SJSA1 (cell line): ENCODE results near the gene TRAP1. TPM values are rescaled to one million over a fixed set of nuclear protein-coding genes. Genes with fewer than 3 reads are reported as not detected.

Source experiments
- DNase-seq, 2 experiments: peaks; one replicate each; pipeline ENCODE4 v3.0.0-alpha.2; 2015 to 2020; ENCODE audit warnings: low spot score in 2 of 2, low read depth in 1 of 2
- H3K27ac ChIP-seq: fragments of 250-450 bp; sonication (Bioruptor Pico); 2 replicates; pipeline ENCODE4 v1.5.1; 2020; ENCODE audit warnings: mild to moderate bottlenecking, moderate library complexity
- H3K27me3 ChIP-seq: fragments of 250-450 bp; sonication (Bioruptor Pico); replicated peaks from 2 replicates; pipeline ENCODE4 v1.5.1; 2020; ENCODE audit warnings: mild to moderate bottlenecking, moderate library complexity
- H3K36me3 ChIP-seq: fragments of 250-450 bp; sonication (Bioruptor Pico); 2 replicates; pipeline ENCODE4 v1.5.1; 2020; ENCODE audit warnings: mild to moderate bottlenecking
- H3K4me1 ChIP-seq: fragments of 250-450 bp; sonication (Bioruptor Pico); replicated peaks from 2 replicates; pipeline ENCODE4 v1.6.1; 2021; ENCODE audit warnings: mild to moderate bottlenecking
- H3K4me3 ChIP-seq: fragments of 250-450 bp; sonication (Bioruptor Pico); 2 replicates; pipeline ENCODE4 v1.5.1; 2020; ENCODE audit warnings: mild to moderate bottlenecking
- H3K9me3 ChIP-seq: fragments of 250-450 bp; sonication (Bioruptor Pico); replicated peaks from 2 replicates; pipeline ENCODE4 v1.5.1; 2020; ENCODE audit warnings: mild to moderate bottlenecking
- total RNA-seq: library from RNA; depleted of rRNA; stranded (reverse); fragments of >200 nt; shearing (Covaris generic); gene quantifications from 2 replicates; pipeline ENCODE4 v1.2.3, GENCODE V29; 2014; rRNA removed

Gene TRAP1
- total RNA-seq = 50.7 and 54.2 TPM in 2 replicates

DNA sequence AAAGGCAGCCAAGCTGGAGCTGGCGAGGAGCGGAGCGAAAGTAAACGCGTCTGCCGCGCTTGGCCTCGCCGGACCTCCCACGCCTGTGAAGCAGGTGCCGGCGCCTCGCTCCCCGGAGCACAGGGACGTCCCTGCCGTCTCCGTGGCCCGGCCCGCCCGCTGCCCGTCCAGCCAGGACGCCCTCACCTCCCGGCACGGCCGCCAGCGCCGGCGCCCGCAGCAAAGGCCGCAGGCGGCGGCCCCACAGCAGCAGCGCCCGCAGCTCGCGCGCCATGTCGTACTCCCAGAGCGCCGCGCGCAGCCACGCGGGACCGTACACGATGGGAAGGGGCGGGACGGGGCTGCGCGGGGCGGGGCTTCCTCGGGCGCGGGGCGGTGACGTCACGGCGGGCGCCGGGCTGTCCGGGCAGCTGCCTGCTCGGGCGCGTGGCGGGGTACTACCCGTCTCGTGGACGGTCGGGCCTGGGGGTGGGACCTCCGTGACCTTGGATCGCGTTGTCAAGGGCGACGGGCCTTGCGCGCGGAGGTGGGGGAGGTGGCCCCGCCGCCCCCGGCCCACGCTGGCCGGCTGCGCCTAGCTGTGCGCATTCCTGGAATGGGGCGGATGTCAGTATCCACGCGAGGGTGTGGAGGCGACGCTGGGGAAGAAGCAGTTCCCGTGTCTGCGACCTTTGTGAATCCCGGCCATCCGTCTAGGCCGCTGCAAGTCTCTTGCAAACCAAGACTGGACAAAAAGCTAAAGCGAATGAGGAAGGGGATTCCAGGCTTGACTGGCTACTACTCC is at the start of gene TRAP1:
TSS of gene TRAP1 (minus strand) at position 290 of the 784 bp plus-strand sequence. CDS start at position 274, 16 bp downstream.
- H3K4me3 ChIP-seq = peak within 1 kb of the TSS; percentile 96
- DNase-seq = peak; percentile 69 to 84
- H3K9me3 ChIP-seq = peaks cover 5% of the 10 kb centered on the region; the same call in 1 of the 2 replicates
- H3K27me3 ChIP-seq = no peaks in the 10 kb centered on the region
- H3K36me3 ChIP-seq = peaks cover 15% of the 10 kb centered on the region; the same call in 1 of the 2 replicates
- H3K4me1 ChIP-seq = peaks cover 13% of the 10 kb centered on the region
- H3K27ac ChIP-seq = peak within 1 kb of the TSS; percentile 84

DNA sequence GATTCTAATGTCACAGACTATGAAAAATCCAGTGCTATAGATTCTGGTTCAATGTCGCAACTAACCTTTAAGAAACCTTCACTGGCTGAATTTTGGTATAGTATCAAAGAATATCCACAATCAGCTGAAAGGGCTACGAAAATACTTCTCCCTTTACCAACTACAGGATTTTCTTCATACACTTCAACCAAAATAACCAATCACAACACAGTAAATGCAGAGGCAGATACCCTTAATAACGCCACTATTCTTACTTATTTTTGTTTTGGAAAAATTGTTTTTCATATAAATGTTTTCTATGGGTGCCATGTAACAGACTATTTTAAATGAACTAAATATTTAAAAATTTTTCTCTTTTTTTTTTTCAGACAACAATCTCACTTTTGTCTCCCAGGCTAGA is 48.9 kb upstream of the TRAP1 start:
- no peaks in the 10 kb centered on the region for H3K9me3 ChIP-seq
- DNase-seq = no peak
- H3K4me1 ChIP-seq = no peaks in the 10 kb centered on the region
- no peaks in the 10 kb centered on the region for H3K27me3 ChIP-seq
- H3K4me3 ChIP-seq = no peak overlapping the region
- H3K36me3 ChIP-seq = peaks cover 90% of the 10 kb centered on the region
- H3K27ac ChIP-seq = no peak overlapping the region

DNA sequence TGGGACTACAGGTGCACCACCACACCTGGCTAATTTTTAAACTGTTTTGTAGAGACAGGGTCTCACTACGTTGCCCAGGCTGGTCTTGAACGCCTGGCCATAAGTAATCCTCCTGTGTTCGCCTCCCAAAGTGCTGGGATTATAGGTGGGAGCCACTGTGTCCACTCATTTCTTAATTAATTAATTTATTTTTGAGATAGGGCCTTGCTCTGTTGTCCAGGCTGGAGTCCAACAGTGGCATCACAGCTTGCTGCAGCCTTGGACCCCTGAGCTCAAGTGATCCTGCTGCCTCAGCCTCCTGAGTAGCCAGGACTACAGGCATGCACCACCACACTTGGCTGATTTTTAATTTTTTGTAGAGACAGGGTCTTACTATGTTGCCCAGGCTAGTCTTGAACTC is 47.1 kb upstream of the TRAP1 start:
- no peaks in the 10 kb centered on the region for H3K4me1 ChIP-seq
- H3K36me3 ChIP-seq = peaks cover 83% of the 10 kb centered on the region
- no peaks in the 10 kb centered on the region for H3K27me3 ChIP-seq
- H3K4me3 ChIP-seq = no peak overlapping the region
- no peak overlapping the region for H3K27ac ChIP-seq
- H3K9me3 ChIP-seq = no peaks in the 10 kb centered on the region
- no peak for DNase-seq

DNA sequence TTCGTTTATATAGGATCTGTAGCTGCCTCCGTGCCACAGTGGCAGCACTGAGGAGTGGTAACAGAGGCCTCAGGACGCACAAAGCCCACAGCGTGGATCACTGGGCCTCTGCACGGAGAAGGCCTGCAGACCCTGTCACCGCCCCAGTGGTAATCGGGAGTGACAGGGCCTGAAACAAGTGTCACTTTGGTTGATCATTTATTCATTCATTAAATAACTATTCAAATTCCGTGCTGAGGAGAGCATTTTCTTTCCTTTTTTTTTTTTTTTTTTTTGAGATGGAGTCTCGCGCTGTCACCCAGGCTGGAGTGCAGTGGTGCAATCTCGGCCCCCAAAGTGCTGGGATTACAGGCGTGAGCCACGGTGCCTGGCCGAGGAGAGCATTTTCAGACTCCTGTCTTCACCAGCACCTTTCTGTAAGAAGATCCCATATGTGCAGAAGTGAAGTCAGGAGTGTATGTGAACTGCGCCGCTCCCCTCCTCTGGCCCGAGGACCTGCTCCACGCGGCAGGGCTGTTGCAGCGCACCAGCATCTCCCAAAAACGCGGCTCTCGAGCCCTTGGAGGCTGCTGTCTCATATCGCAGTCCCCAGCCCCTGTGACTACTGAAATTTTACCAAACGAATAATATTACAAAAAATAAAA is 44.9 kb upstream of the TRAP1 start:
- no peak for DNase-seq
- Histone ChIP-seq H3K27me3 (no peaks in the 10 kb centered on the region), H3K36me3 (peaks cover 83% of the 10 kb centered on the region), H3K9me3 (no peaks in the 10 kb centered on the region), H3K27ac (no peak overlapping the region), H3K4me3 (no peak overlapping the region), H3K4me1 (no peaks in the 10 kb centered on the region)

DNA sequence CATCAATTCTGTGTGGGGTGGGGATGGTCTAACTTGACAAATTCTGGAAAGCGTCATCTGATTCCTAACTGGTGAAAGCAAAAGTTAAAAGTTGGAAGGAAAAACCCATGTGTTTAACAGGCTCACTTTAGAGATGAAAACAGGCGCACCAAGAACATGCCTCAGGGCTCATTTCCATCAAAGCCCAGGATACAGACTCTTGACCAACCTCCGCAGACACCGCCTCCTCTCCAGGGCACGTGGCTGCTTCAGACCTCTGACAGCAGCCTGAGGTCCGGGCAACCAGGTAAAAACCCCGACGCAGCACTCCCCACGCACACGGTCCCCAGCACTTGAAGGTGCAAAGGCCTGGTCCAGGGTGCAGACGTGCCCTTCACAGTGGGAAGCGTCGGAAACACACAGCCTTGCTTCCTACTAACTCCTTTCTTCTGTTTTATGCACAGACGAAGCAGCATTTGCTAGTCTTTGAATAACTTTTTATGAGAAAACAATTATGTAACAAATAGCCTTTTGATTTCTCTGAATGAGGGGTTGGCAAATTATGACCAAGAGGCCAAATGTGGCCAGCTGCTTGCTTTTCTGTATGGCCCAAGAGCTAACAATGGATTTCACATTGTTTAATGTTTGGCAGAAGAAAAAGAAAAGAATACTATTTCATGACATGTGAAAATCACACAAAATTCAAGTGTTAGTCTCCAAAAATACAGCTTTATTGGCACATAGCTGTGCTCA is 44.2 kb upstream of the TRAP1 start:
- Histone ChIP-seq H3K4me1 (no peaks in the 10 kb centered on the region), H3K27me3 (no peaks in the 10 kb centered on the region), H3K9me3 (no peaks in the 10 kb centered on the region), H3K27ac (no peak overlapping the region), H3K4me3 (no peak overlapping the region), H3K36me3 (peaks cover 83% of the 10 kb centered on the region)
- no peak for DNase-seq

DNA sequence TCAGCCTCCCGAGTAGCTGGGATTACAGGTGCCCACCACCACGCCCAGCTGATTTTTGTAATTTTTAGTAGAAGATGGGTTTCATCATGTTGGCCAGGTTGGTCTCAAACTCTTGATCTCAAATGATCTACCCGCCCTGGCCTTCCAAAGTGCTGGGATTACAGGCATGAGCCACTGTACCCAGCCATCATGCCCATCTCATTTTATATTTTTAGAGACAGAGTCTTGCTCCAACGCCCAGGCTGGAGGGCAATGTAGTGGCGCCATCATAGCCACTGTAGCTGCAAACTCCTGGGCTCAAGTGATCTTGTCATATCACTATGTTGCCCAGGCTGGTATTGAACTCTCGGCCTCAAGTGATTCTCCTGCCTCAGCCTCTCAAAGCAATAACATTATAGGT is 43.2 kb upstream of the TRAP1 start:
- no peaks in the 10 kb centered on the region for H3K4me1 ChIP-seq
- peaks cover 84% of the 10 kb centered on the region for H3K36me3 ChIP-seq
- H3K27ac ChIP-seq = no peak overlapping the region
- H3K4me3 ChIP-seq = no peak overlapping the region
- DNase-seq = no peak
- H3K27me3 ChIP-seq = no peaks in the 10 kb centered on the region
- H3K9me3 ChIP-seq = no peaks in the 10 kb centered on the region

DNA sequence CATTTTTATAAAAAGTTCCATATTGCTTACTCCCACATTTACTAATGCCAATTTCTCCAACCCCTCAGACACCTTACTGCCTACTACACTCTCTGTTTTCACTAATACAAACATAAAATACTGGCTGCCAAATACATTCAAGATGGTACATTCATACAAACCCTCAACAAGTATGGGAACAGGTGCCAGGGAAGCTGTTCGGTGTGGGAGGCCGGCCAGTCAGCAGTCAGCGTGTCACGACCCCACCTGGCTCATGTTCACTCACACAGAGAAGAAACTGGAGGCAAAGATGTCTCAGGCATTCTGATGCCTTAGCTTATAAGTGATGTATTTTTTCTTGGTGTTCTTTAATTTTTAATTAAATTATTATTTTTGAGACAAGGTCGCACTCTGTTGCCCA is 42.4 kb upstream of the TRAP1 start:
- H3K36me3 ChIP-seq = peaks cover 83% of the 10 kb centered on the region
- H3K27ac ChIP-seq = no peak overlapping the region
- no peak for DNase-seq
- no peak overlapping the region for H3K4me3 ChIP-seq
- H3K9me3 ChIP-seq = no peaks in the 10 kb centered on the region
- H3K4me1 ChIP-seq = no peaks in the 10 kb centered on the region
- no peaks in the 10 kb centered on the region for H3K27me3 ChIP-seq

DNA sequence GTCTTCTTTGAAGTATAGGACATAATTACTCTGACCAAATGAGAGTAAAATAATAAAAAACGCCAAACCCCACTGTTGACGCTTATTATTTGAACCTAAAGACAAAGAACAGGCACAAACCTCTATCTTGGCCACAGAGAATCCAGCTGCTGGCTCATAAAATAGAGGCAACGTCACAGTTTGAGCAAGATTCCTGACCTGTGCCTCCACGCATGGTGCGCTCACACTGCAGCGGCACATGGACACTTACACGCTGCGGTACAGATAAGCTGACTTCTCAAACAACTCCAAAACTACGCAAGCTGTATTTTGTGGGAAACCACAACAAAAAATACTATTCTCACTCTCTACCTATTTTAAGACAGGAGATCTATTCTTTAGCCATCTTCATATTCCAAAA is 38.8 kb upstream of the TRAP1 start:
- H3K9me3 ChIP-seq = no peaks in the 10 kb centered on the region
- no peaks in the 10 kb centered on the region for H3K27me3 ChIP-seq
- no peak overlapping the region for H3K4me3 ChIP-seq
- no peak overlapping the region for H3K27ac ChIP-seq
- H3K4me1 ChIP-seq = no peaks in the 10 kb centered on the region
- H3K36me3 ChIP-seq = peaks cover 80% of the 10 kb centered on the region
- no peak for DNase-seq

DNA sequence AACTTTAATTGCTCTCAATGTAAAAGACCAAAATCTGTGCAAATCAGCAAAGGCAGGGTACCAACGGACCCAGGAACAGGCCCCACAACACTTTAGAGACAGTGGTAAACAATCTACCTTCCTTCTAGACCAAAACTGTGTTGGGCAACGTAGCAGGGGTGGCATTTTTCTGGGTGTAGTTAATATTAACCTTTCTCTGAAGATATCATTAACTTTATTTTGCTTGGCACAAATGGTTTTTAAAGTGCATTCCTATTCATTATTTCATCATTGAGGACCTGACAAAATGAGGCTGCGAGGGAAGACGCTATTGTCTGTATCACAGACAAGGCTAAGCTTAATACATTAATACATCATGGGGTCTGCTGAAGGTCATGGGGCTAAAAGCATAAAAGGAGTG is 37.9 kb upstream of the TRAP1 start:
- Histone ChIP-seq H3K36me3 (peaks cover 81% of the 10 kb centered on the region), H3K27ac (no peak overlapping the region), H3K27me3 (no peaks in the 10 kb centered on the region), H3K4me3 (no peak overlapping the region), H3K4me1 (no peaks in the 10 kb centered on the region; the same call in 1 of the 2 replicates), H3K9me3 (no peaks in the 10 kb centered on the region)
- DNase-seq = no peak

DNA sequence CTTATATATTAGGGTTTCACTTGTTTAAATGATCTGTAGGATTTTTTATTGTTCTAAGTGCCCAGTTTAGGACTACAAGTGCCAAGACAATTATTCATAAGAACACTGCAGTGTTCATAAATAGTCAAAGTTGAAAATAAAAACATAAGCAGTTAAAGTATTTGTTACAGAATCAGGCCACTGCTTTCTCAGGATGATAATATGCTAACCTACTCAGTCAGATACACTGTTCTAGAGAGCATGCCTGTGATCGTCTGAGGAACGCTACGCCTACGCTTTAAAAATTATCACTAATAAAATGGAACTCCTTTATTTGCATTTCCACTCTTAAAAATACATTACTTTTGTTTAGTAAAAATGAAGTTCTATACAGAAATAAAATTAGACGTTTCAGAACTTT is 37.4 kb upstream of the TRAP1 start:
- H3K27me3 ChIP-seq = no peaks in the 10 kb centered on the region
- no peak overlapping the region for H3K4me3 ChIP-seq
- H3K27ac ChIP-seq = no peak overlapping the region
- no peaks in the 10 kb centered on the region; the same call in 1 of the 2 replicates for H3K4me1 ChIP-seq
- no peaks in the 10 kb centered on the region for H3K9me3 ChIP-seq
- H3K36me3 ChIP-seq = peaks cover 85% of the 10 kb centered on the region
- DNase-seq = no peak

DNA sequence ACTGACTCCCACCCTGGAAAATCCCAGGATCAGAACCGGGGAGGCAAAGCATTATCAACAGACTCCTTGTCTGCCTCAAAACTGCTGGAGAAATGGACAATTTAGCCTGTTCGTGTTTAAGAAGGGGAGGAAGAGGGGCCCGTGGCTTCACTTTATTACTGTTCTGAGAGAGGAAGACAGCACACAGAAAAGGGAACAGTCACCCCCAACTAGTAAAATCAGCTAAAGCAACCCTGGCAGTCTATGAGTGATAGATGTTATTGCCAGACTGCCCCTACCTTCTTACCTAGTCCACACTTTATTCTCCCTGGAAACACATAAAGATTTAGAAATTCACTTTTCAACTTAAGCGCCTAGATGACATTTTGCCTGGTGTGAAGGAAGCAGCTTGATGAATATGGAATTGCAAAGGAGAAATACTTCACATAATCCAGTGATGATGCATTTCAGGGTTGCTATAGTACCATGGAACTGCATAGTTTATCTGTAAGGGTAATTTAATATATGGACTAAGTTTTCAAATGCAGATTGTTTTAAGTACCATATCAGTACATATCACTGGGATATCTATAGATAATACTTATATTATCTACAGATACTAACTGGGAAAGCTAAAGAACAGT is 36.9 kb upstream of the TRAP1 start:
- H3K36me3 ChIP-seq = peaks cover 83% of the 10 kb centered on the region
- no peak for DNase-seq
- H3K9me3 ChIP-seq = no peaks in the 10 kb centered on the region
- H3K4me1 ChIP-seq = no peaks in the 10 kb centered on the region; the same call in 1 of the 2 replicates
- no peak overlapping the region for H3K4me3 ChIP-seq
- no peaks in the 10 kb centered on the region for H3K27me3 ChIP-seq
- no peak overlapping the region for H3K27ac ChIP-seq

DNA sequence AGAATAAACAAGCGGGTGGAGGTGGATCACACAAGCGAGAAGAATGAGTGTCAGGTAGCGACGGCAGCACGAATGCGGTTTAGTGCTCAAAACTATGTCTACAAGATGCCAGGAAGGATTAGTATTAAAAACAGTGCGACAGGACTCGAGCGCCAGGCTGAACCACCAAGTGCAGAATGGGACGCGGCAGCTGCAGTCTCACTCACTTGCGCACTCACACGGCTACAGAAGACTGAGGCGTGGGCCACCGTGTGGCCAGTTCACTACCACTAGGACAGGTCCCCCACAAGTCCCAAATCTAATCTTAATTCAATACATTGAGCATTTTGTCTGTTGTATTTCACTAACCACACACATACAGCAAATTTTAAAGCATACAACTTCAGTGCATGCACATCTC is 35.7 kb upstream of the TRAP1 start:
- Histone ChIP-seq H3K27ac (no peak overlapping the region), H3K4me3 (no peak overlapping the region), H3K36me3 (peaks cover 83% of the 10 kb centered on the region), H3K27me3 (no peaks in the 10 kb centered on the region), H3K4me1 (peaks cover 9% of the 10 kb centered on the region; the same call in 1 of the 2 replicates), H3K9me3 (no peaks in the 10 kb centered on the region)
- no peak for DNase-seq

DNA sequence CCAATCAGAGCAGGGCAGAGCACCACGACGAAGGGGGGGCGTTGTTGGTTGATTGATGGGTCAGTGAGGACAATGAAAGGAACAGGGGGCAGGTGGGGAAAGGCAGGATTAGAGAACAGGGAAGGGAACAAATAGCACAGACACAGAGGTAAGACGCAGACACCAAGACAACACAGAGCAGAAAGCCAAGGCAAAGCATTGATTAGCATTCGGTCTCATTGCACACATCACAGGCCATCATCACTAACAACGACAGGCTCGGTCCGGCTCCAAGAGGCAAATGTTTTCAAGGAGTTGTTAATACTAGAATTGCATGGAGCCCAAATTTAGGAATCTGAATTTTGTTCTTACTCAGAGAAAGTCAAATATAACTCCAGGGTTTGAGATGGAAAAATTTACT is 34.6 kb upstream of the TRAP1 start:
- no peaks in the 10 kb centered on the region for H3K9me3 ChIP-seq
- no peaks in the 10 kb centered on the region for H3K27me3 ChIP-seq
- peaks cover 19% of the 10 kb centered on the region for H3K4me1 ChIP-seq
- DNase-seq = no peak
- H3K27ac ChIP-seq = no peak overlapping the region
- peaks cover 83% of the 10 kb centered on the region for H3K36me3 ChIP-seq
- no peak overlapping the region for H3K4me3 ChIP-seq
